ENCODE results near the gene RHOT2.

DNA sequence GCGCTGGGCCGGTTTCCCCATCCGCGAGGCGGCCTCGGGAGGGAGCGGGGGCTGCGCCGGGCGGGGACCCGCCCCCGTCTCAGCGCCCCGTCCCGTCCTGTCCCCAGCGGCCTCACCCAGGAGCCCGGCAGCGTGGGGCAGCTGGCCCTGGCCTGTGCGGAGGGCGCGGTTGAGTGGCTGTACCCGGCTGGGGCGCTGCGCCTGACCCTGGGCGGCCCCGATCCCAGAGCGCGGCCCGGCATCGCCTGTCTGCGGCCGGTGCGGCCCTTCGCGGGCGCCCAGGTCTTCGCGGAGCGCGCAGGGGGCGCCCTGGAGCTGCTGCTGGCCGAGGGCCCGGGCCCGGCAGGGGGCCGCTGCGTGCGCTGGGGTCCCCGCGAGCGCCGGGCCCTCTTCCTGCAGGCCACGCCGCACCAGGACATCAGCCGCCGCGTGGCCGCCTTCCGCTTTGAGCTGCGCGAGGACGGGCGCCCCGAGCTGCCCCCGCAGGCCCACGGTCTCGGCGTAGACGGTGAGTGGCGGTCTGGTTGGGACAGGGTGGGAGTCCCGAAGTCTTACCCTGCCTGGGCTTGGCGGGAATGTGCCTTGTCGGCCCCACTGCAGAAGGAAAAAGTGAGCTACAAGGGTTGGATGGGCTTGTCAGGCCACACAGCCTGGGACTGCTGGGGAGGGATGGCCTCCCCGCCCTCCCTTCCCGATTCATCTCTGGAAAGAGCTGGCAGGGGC is 47.7 kb downstream of the RHOT2 start:
- TF ChIP-seq SETDB1 (IDR thresholded peaks at IDR 0.05; ENCODE audit: low read length) (no peak), KAT8 (IDR thresholded peaks at IDR 0.05; ENCODE audit: low read depth) (no peak), EHMT2 (IDR thresholded peaks at IDR 0.05) (no peak), SPI1 (IDR thresholded peaks at IDR 0.05; ENCODE audit: borderline replicate concordance, low read depth, low read length) (no peak), THAP7 (CRISPR knock-in tag; IDR thresholded peaks at IDR 0.05) (no peak)
- TF ChIP-seq, protein P1, sequence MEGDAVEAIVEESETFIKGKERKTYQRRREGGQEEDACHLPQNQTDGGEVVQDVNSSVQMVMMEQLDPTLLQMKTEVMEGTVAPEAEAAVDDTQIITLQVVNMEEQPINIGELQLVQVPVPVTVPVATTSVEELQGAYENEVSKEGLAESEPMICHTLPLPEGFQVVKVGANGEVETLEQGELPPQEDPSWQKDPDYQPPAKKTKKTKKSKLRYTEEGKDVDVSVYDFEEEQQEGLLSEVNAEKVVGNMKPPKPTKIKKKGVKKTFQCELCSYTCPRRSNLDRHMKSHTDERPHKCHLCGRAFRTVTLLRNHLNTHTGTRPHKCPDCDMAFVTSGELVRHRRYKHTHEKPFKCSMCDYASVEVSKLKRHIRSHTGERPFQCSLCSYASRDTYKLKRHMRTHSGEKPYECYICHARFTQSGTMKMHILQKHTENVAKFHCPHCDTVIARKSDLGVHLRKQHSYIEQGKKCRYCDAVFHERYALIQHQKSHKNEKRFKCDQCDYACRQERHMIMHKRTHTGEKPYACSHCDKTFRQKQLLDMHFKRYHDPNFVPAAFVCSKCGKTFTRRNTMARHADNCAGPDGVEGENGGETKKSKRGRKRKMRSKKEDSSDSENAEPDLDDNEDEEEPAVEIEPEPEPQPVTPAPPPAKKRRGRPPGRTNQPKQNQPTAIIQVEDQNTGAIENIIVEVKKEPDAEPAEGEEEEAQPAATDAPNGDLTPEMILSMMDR (IDR thresholded peaks at IDR 0.05 in 2 of 3, conservative IDR thresholded peaks at IDR 0.05 in 1 of 3; ENCODE audit: insufficient read depth in 2 of 3, low read depth in 1 of 3, low read length in 3 of 3), result peak; percentile 26 to 76 (median 56); a peak in 4 of 6 replicates

All from K562 (cell line).